NCI-H524 (cell line): ENCODE data around the gene PCDHB11.
"Not testable (repeated sequence)": the region's sequence is repeated elsewhere in the genome, so short reads cannot be mapped to it uniquely, and the experiment has no call there.

ENCODE experiments used
- DNase-seq, 2 experiments: peaks; one replicate each; lab custom pipeline; 2025; lab: John Stamatoyannopoulos, UW

The PCDHB11 gene

GRCh38 chr5:141186897-141187512 is 12.4 kb upstream of the PCDHB11 start, which contains the start of gene PCDHB9:
PCDHB9 (plus strand) TSS chr5:141187161; CDS start chr5:141187319, 158 bp downstream.
- DNase-seq: peak; percentile 71 to 81

DNA sequence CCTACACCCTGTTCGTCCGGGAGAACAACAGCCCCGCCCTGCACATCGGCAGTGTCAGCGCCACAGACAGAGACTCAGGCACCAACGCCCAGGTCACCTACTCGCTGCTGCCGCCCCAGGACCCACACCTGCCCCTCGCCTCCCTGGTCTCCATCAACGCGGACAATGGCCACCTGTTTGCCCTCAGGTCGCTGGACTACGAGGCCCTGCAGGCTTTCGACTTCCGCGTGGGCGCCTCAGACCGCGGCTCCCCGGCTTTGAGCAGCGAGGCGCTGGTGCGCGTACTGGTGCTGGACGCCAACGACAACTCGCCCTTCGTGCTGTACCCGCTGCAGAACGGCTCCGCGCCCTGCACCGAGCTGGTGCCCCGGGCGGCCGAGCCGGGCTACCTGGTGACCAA is 10.7 kb upstream of the PCDHB11 start:
- not testable (repeated sequence) for DNase-seq

GRCh38 chr5:141189131-141189530 is 10.3 kb upstream of the PCDHB11 start:
- DNase-seq: not testable (repeated sequence)

DNA sequence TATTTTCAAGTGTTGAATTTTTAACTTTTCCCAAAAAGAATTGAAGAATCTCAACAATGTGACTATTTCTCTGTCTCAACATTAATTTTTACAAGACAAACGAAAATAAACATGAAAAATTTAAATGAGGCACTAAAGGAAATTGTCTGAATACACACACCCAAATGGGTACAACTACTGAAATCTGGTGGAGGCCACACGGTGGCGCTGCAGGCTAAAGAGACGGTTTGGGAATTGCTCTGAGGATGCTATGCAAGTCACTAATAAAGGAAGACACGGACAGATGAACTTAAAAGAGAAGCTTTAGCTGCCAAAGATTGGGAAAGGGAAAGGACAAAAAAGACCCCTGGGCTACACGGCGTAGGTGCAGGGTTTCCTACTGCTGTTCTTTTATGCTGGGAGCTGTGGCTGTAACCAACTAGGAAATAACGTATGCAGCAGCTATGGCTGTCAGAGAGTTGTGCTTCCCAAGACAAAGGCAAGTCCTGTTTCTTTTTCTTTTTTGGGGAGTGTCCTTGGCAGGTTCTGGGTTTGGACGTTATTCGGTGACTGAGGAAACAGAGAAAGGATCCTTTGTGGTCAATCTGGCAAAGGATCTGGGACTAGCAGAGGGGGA is 7.2 kb upstream of the PCDHB11 start, which contains the start of gene PCDHB10:
PCDHB10 (plus strand) TSS at position 244 of the 616 bp plus-strand sequence; CDS start at position 444, 200 bp downstream.
- peak; percentile 19 to 69 for DNase-seq

- DNase-seq: not testable (repeated sequence)
Observed at GRCh38 chr5:141194332-141194731, 5.1 kb upstream of the PCDHB11 start.

GRCh38 chr5:141196363-141196762 is 3.1 kb upstream of the PCDHB11 start:
- DNase-seq: no peak

GRCh38 chr5:141201126-141201525 is 1.7 kb downstream of the PCDHB11 start:
- DNase-seq: not testable (repeated sequence)

DNA sequence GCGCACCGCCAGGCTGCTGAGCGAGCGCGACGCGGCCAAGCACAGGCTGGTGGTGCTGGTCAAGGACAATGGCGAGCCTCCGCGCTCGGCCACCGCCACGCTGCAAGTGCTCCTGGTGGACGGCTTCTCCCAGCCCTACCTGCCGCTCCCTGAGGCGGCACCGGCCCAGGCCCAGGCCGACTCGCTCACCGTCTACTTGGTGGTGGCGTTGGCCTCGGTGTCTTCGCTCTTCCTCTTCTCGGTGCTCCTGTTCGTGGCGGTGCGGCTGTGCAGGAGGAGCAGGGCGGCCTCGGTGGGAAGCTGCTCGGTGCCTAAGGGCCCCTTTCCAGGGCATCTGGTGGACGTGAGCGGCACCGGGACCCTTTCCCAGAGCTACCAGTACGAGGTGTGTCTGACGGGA is 2.2 kb downstream of the PCDHB11 start:
- DNase-seq: not testable (repeated sequence)

- DNase-seq: peak in 1 of 2 experiments; percentile 14
Observed at GRCh38 chr5:141208478-141208877, 9.1 kb downstream of the PCDHB11 start, which contains the start of gene PCDHB12. PCDHB12 (plus strand) TSS chr5:141208719; CDS start chr5:141208908, 189 bp downstream.

GRCh38 chr5:141210281-141210680 is 10.9 kb downstream of the PCDHB11 start:
- DNase-seq: not testable (repeated sequence)

DNA sequence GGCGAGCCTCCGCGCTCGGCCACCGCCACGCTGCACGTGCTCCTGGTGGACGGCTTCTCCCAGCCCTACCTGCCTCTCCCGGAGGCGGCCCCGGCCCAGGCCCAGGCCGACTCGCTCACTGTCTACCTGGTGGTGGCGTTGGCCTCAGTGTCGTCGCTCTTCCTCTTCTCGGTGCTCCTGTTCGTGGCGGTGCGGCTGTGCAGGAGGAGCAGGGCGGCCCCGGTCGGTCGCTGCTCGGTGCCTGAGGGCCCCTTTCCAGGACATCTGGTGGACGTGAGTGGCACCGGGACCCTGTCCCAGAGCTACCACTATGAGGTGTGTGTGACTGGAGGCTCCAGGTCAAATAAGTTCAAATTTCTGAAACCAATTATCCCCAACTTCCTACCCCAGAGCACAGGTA is 11.4 kb downstream of the PCDHB11 start:
- not testable (repeated sequence) for DNase-seq

- DNase-seq: peak in 1 of 2 experiments; percentile 18
Observed at GRCh38 chr5:141213656-141214339, 14.4 kb downstream of the PCDHB11 start, which contains the start of gene PCDHB13. PCDHB13 (plus strand) TSS chr5:141213919; CDS start chr5:141214124, 205 bp downstream.

GRCh38 chr5:141214583-141214982 is 15.2 kb downstream of the PCDHB11 start:
- not testable (repeated sequence) for DNase-seq

DNA sequence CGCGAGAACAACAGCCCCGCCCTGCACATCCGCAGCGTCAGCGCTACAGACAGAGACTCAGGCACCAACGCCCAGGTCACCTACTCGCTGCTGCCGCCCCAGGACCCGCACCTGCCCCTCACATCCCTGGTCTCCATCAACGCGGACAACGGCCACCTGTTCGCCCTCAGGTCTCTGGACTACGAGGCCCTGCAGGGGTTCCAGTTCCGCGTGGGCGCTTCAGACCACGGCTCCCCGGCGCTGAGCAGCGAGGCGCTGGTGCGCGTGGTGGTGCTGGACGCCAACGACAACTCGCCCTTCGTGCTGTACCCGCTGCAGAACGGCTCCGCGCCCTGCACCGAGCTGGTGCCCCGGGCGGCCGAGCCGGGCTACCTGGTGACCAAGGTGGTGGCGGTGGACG is 16.1 kb downstream of the PCDHB11 start:
- DNase-seq: not testable (repeated sequence)

GRCh38 chr5:141216035-141216434 is 16.6 kb downstream of the PCDHB11 start:
- not testable (repeated sequence) for DNase-seq

- peak; percentile 34 to 75 for DNase-seq
Observed at GRCh38 chr5:141223112-141223783, 23.8 kb downstream of the PCDHB11 start, which contains the start of gene PCDHB14. PCDHB14 (plus strand) TSS chr5:141223343; CDS start chr5:141223506, 163 bp downstream.

DNA sequence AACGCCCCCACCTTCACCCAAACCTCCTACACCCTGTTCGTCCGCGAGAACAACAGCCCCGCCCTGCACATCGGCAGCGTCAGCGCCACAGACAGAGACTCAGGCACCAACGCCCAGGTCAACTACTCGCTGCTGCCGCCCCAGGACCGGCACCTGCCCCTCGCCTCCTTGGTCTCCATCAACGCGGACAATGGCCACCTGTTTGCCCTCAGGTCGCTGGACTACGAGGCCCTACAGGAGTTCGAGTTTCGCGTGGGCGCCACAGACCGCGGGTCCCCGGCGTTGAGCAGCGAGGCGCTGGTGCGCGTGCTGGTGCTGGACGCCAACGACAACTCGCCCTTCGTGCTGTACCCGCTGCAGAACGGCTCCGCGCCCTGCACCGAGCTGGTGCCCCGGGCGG is 25.4 kb downstream of the PCDHB11 start:
- not testable (repeated sequence) for DNase-seq

- DNase-seq: not testable (repeated sequence)
Observed at GRCh38 chr5:141225421-141225820, 26.0 kb downstream of the PCDHB11 start.

DNA sequence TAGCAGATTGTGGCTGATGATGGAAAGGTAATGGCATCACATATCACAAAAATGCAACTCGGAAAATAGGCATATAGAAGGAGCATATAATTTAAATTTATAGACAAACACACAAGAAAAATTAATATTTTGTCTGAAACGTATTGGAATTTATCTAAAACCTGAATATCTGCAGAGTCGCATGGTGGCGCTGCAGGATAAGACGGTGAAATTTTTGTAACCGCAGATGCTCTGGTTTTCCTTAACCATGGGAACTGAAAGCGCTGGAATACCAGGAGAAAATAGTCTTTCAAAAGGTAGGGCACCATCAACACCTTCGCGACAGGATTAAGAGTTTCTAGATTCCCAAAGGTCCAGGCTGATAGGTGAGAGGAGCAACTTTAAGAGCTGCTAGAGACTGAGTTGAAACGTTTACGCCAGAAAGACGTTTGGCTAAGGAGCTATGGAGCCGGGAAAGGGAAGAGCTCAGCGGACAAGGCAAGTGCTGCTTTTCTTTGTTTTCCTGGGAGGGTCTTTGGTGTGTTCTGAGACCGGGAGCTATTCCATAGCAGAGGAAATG is 34.8 kb downstream of the PCDHB11 start:
- DNase-seq: no peak

DNA sequence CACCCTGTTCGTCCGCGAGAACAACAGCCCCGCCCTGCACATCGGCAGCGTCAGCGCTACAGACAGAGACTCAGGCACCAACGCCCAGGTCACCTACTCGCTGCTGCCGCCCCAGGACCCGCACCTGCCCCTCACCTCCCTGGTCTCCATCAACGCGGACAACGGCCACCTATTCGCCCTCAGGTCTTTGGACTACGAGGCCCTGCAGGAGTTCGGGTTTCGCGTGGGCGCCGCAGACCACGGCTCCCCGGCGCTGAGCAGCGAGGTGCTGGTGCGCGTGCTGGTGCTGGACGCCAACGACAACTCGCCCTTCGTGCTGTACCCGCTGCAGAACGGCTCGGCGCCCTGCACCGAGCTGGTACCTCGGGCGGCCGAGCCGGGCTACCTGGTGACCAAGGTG is 36.5 kb downstream of the PCDHB11 start:
- not testable (repeated sequence) for DNase-seq

GRCh38 chr5:141236516-141237313 is 37.3 kb downstream of the PCDHB11 start:
- DNase-seq: no peak
